ENCODE results near the gene CYB5R4. TPM values are rescaled to one million over a fixed set of nuclear protein-coding genes. Genes with fewer than 3 reads are reported as not detected.

The CYB5R4 gene
- total and polyA plus RNA-seq, 4 donors = 11.1 to 14.8 (median 12.4) TPM

- H3K36me3 ChIP-seq (ENCODE audit: control insufficient read depth, insufficient read depth, low read length) = no peaks in the 10 kb centered on the region
- H3K9me3 ChIP-seq (ENCODE audit: control insufficient read depth, insufficient read depth, low read length) = no peaks in the 10 kb centered on the region
- no peak overlapping the region for H3K27ac ChIP-seq (ENCODE audit: low read depth, low read length)
- H3K4me3 ChIP-seq (ENCODE audit: low read depth, low read length) = no peak overlapping the region
- no peaks in the 10 kb centered on the region for H3K27me3 ChIP-seq (ENCODE audit: control insufficient read depth, insufficient read depth, low read length)
- no peaks in the 10 kb centered on the region for H3K4me1 ChIP-seq (ENCODE audit: control insufficient read depth, insufficient read depth, low read length)
- DNase-seq (ENCODE audit: low read depth in 4 of 6, low spot score in 6 of 6) = no peak
Observed at GRCh38 chr6:83985715-83986114, 126.2 kb downstream of the CYB5R4 start.

- Histone ChIP-seq H3K4me1 (ENCODE audit: control insufficient read depth, insufficient read depth, low read length) (no peaks in the 10 kb centered on the region), H3K9me3 (ENCODE audit: control insufficient read depth, insufficient read depth, low read length) (no peaks in the 10 kb centered on the region), H3K27ac (ENCODE audit: low read depth, low read length) (no peak overlapping the region), H3K36me3 (ENCODE audit: control insufficient read depth, insufficient read depth, low read length) (no peaks in the 10 kb centered on the region), H3K27me3 (ENCODE audit: control insufficient read depth, insufficient read depth, low read length) (no peaks in the 10 kb centered on the region), H3K4me3 (ENCODE audit: low read depth, low read length) (no peak overlapping the region)
- DNase-seq (ENCODE audit: low read depth in 4 of 6, low spot score in 6 of 6) = no peak
Observed at GRCh38 chr6:83998021-83998584, 138.6 kb downstream of the CYB5R4 start.

GRCh38 chr6:84001119-84001518 lies 141.6 kb downstream of the CYB5R4 start:
- Histone ChIP-seq H3K9me3 (ENCODE audit: control insufficient read depth, insufficient read depth, low read length) (no peaks in the 10 kb centered on the region), H3K36me3 (ENCODE audit: control insufficient read depth, insufficient read depth, low read length) (no peaks in the 10 kb centered on the region), H3K4me3 (ENCODE audit: low read depth, low read length) (no peak overlapping the region), H3K27me3 (ENCODE audit: control insufficient read depth, insufficient read depth, low read length) (no peaks in the 10 kb centered on the region), H3K4me1 (ENCODE audit: control insufficient read depth, insufficient read depth, low read length) (no peaks in the 10 kb centered on the region), H3K27ac (ENCODE audit: low read depth, low read length) (no peak overlapping the region)
- DNase-seq (ENCODE audit: low read depth in 4 of 6, low spot score in 6 of 6) = no peak
- 96% methylated on average over 3 of the region's 3 CpGs for WGBS (ENCODE audit: insufficient coverage)

DNA sequence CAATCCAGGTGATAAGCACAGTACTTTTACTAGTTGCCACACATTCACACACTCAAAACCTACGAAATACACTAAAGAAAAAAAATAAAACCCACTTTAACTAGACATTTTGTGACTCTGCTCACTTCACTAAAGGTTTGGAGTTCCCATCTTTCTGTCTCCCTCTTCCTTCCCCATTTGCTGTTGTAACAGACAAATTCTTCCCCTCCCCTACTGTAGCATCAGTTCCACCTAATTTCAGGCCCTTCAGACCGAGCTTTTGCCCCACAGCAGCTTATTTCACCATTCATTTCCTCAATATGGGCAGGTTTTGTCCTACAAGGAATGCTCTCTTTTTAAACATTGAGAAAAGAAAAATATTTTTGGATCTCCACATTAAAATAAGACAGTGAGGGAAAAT lies 142.7 kb downstream of the CYB5R4 start:
- H3K4me1 ChIP-seq (ENCODE audit: control insufficient read depth, insufficient read depth, low read length) = no peaks in the 10 kb centered on the region
- no peak for DNase-seq (ENCODE audit: low read depth in 4 of 6, low spot score in 6 of 6)
- no peaks in the 10 kb centered on the region for H3K9me3 ChIP-seq (ENCODE audit: control insufficient read depth, insufficient read depth, low read length)
- no peaks in the 10 kb centered on the region for H3K27me3 ChIP-seq (ENCODE audit: control insufficient read depth, insufficient read depth, low read length)
- no peaks in the 10 kb centered on the region for H3K36me3 ChIP-seq (ENCODE audit: control insufficient read depth, insufficient read depth, low read length)
- H3K27ac ChIP-seq (ENCODE audit: low read depth, low read length) = no peak overlapping the region
- 85% methylated on average over 1 of the region's 2 CpGs for WGBS (ENCODE audit: insufficient coverage)
- H3K4me3 ChIP-seq (ENCODE audit: low read depth, low read length) = no peak overlapping the region

- no peak overlapping the region for H3K4me3 ChIP-seq (ENCODE audit: low read depth, low read length)
- H3K36me3 ChIP-seq (ENCODE audit: control insufficient read depth, insufficient read depth, low read length) = no peaks in the 10 kb centered on the region
- H3K27me3 ChIP-seq (ENCODE audit: control insufficient read depth, insufficient read depth, low read length) = no peaks in the 10 kb centered on the region
- no peak overlapping the region for H3K27ac ChIP-seq (ENCODE audit: low read depth, low read length)
- H3K9me3 ChIP-seq (ENCODE audit: control insufficient read depth, insufficient read depth, low read length) = no peaks in the 10 kb centered on the region
- peak in 2 of 6 donors; percentile 59 to 88 for DNase-seq (ENCODE audit: low read depth in 4 of 6, low spot score in 6 of 6)
- H3K4me1 ChIP-seq (ENCODE audit: control insufficient read depth, insufficient read depth, low read length) = no peaks in the 10 kb centered on the region
- WGBS (ENCODE audit: insufficient coverage) = no CpG with 5 or more reads among the region's 1 CpG
Observed at GRCh38 chr6:84003131-84003530, 143.6 kb downstream of the CYB5R4 start.

DNA sequence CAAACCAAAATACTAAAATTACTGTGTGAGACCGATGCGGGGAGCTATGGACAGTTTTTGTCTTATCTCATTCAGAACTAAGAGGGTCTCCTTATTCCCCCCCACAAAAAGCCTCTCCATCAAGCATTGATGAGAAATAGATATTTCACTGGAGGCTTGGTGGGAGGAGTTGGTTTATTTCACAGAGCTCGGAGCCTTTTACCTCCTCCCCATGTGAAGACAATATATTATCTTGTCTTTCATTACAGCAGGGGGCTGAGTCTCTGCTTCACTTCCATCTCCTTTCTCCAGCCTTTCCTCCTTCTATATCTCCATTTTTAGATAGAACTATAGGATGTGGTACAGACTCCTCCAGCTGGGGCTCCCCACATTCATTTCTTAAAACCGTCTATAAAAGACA lies 144.2 kb downstream of the CYB5R4 start:
- DNase-seq (ENCODE audit: low read depth in 4 of 6, low spot score in 6 of 6) = peak in 1 of 6 donors; percentile 22
- H3K27ac ChIP-seq (ENCODE audit: low read depth, low read length) = no peak overlapping the region
- H3K9me3 ChIP-seq (ENCODE audit: control insufficient read depth, insufficient read depth, low read length) = no peaks in the 10 kb centered on the region
- no peaks in the 10 kb centered on the region for H3K36me3 ChIP-seq (ENCODE audit: control insufficient read depth, insufficient read depth, low read length)
- H3K27me3 ChIP-seq (ENCODE audit: control insufficient read depth, insufficient read depth, low read length) = no peaks in the 10 kb centered on the region
- H3K4me1 ChIP-seq (ENCODE audit: control insufficient read depth, insufficient read depth, low read length) = no peaks in the 10 kb centered on the region
- no CpG with 5 or more reads among the region's 4 CpGs for WGBS (ENCODE audit: insufficient coverage)
- H3K4me3 ChIP-seq (ENCODE audit: low read depth, low read length) = no peak overlapping the region

GRCh38 chr6:84007871-84008270 lies 148.4 kb downstream of the CYB5R4 start:
- H3K4me1 ChIP-seq (ENCODE audit: control insufficient read depth, insufficient read depth, low read length) = no peaks in the 10 kb centered on the region
- no peak overlapping the region for H3K27ac ChIP-seq (ENCODE audit: low read depth, low read length)
- H3K36me3 ChIP-seq (ENCODE audit: control insufficient read depth, insufficient read depth, low read length) = no peaks in the 10 kb centered on the region
- H3K4me3 ChIP-seq (ENCODE audit: low read depth, low read length) = no peak overlapping the region
- no peaks in the 10 kb centered on the region for H3K27me3 ChIP-seq (ENCODE audit: control insufficient read depth, insufficient read depth, low read length)
- WGBS (ENCODE audit: insufficient coverage) = 63% methylated on average over 2 of the region's 5 CpGs
- H3K9me3 ChIP-seq (ENCODE audit: control insufficient read depth, insufficient read depth, low read length) = no peaks in the 10 kb centered on the region
- DNase-seq (ENCODE audit: low read depth in 4 of 6, low spot score in 6 of 6) = no peak

DNA sequence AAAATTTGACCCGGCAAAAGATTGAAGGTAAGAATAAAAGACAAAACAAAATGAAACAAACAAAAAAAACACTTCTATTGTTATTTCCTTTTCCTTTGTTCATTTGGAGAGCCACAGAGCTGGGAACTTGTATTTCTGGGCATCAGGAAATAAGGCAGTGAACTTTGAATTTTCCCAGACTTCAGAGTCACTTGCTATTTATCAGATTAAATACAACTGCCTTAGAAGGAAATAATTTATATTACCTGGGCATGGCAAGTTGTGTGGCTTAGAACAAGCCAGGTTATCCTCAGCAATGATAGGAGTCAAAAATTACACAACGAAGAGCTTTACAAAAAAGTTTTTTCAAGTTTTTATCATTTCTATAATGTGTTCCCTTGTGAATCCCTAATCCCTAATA lies 153.9 kb downstream of the CYB5R4 start:
- Histone ChIP-seq H3K4me1 (ENCODE audit: control insufficient read depth, insufficient read depth, low read length) (no peaks in the 10 kb centered on the region), H3K9me3 (ENCODE audit: control insufficient read depth, insufficient read depth, low read length) (no peaks in the 10 kb centered on the region), H3K36me3 (ENCODE audit: control insufficient read depth, insufficient read depth, low read length) (no peaks in the 10 kb centered on the region), H3K27ac (ENCODE audit: low read depth, low read length) (no peak overlapping the region), H3K27me3 (ENCODE audit: control insufficient read depth, insufficient read depth, low read length) (no peaks in the 10 kb centered on the region), H3K4me3 (ENCODE audit: low read depth, low read length) (no peak overlapping the region)
- WGBS (ENCODE audit: insufficient coverage) = no CpG with 5 or more reads among the region's 2 CpGs
- DNase-seq (ENCODE audit: low read depth in 4 of 6, low spot score in 6 of 6) = no peak

- Histone ChIP-seq H3K36me3 (ENCODE audit: control insufficient read depth, insufficient read depth, low read length) (no peaks in the 10 kb centered on the region), H3K4me3 (ENCODE audit: low read depth, low read length) (no peak overlapping the region), H3K9me3 (ENCODE audit: control insufficient read depth, insufficient read depth, low read length) (no peaks in the 10 kb centered on the region), H3K27ac (ENCODE audit: low read depth, low read length) (no peak overlapping the region), H3K27me3 (ENCODE audit: control insufficient read depth, insufficient read depth, low read length) (no peaks in the 10 kb centered on the region), H3K4me1 (ENCODE audit: control insufficient read depth, insufficient read depth, low read length) (no peaks in the 10 kb centered on the region)
- no peak for DNase-seq (ENCODE audit: low read depth in 4 of 6, low spot score in 6 of 6)
- no CpG with 5 or more reads among the region's 3 CpGs for WGBS (ENCODE audit: insufficient coverage)
Observed at GRCh38 chr6:84013931-84014330, 154.4 kb downstream of the CYB5R4 start.

DNA sequence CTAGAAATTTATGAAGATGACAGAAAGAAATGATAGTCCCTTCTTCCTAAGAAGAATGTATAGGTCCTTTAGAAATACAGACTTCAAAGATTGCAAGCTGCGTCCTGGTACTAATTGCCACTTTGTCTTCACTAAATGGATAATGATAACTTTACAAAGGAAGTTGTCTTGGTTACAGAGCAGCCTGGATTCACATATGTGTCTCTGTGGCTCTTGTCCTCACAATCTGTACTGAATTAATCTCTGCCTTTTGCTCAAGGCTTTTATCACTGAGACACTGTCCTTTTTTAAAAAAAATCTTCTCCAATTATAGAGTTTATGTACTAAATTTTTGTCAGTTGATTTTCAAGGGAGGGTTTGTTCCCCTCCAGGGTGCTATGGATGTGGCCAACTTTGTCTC lies 156.5 kb downstream of the CYB5R4 start:
- H3K4me3 ChIP-seq (ENCODE audit: low read depth, low read length) = no peak overlapping the region
- H3K9me3 ChIP-seq (ENCODE audit: control insufficient read depth, insufficient read depth, low read length) = no peaks in the 10 kb centered on the region
- WGBS (ENCODE audit: insufficient coverage) = no CpG with 5 or more reads among the region's 1 CpG
- H3K27me3 ChIP-seq (ENCODE audit: control insufficient read depth, insufficient read depth, low read length) = no peaks in the 10 kb centered on the region
- H3K36me3 ChIP-seq (ENCODE audit: control insufficient read depth, insufficient read depth, low read length) = no peaks in the 10 kb centered on the region
- H3K27ac ChIP-seq (ENCODE audit: low read depth, low read length) = no peak overlapping the region
- no peak for DNase-seq (ENCODE audit: low read depth in 4 of 6, low spot score in 6 of 6)
- no peaks in the 10 kb centered on the region for H3K4me1 ChIP-seq (ENCODE audit: control insufficient read depth, insufficient read depth, low read length)

Measured in spinal cord (tissue), 10 donors.